ENCODE data around the gene ITFG2. TPM values are rescaled to one million over a fixed set of nuclear protein-coding genes. Genes with fewer than 3 reads are reported as not detected.

ITFG2 gene
- total RNA-seq, 1 experiment from 2014 or later = 23.9 TPM

GRCh38 chr12:2820432-2820831 is 8.0 kb downstream of the ITFG2 start (continued):
- TF ChIP-seq TP53 (CRISPR knock-in tag; IDR thresholded peaks at IDR 0.05) = no peak
- no peak for TF ChIP-seq NR2C2 (CRISPR knock-in tag; IDR thresholded peaks at IDR 0.05)
- no peak for TF ChIP-seq ATF1 (CRISPR knock-in tag; IDR thresholded peaks at IDR 0.05)

GRCh38 chr12:2823483-2823882 is 11.0 kb downstream of the ITFG2 start:
- Mint-ChIP-seq H3K27me3 (ENCODE audit: low read depth) (no peaks in the 10 kb centered on the region), H3K27ac (no peak overlapping the region), H3K36me3 (peaks cover 66% of the 10 kb centered on the region), H3K4me3 (no peak overlapping the region), H3K4me1 (peaks cover 29% of the 10 kb centered on the region), H3K9me3 (no peaks in the 10 kb centered on the region)
- ATAC-seq (no peak), DNase-seq (ENCODE audit: low spot score) (no peak)
- TF ChIP-seq JUN (CRISPR knock-in tag; IDR thresholded peaks at IDR 0.05) = no peak
- TF ChIP-seq CBFB (CRISPR knock-in tag; IDR thresholded peaks at IDR 0.05; ENCODE audit: low read depth) = no peak
- no peak for TF ChIP-seq ZNF671 (CRISPR knock-in tag; IDR thresholded peaks at IDR 0.05)
- no peak for TF ChIP-seq ZNF232 (CRISPR knock-in tag; IDR thresholded peaks at IDR 0.05)
- TF ChIP-seq ATF1 (CRISPR knock-in tag; IDR thresholded peaks at IDR 0.05) = no peak
- TF ChIP-seq PREB (CRISPR knock-in tag; IDR thresholded peaks at IDR 0.05; ENCODE audit: borderline replicate concordance) = no peak
- TF ChIP-seq FOXP4 (CRISPR knock-in tag; IDR thresholded peaks at IDR 0.05) = no peak
- TF ChIP-seq ZNF532 (CRISPR knock-in tag; IDR thresholded peaks at IDR 0.05; ENCODE audit: borderline replicate concordance) = no peak
- TF ChIP-seq ATF2 (CRISPR knock-in tag; IDR thresholded peaks at IDR 0.05; ENCODE audit: borderline replicate concordance, low read depth) = no peak
- TF ChIP-seq ETV6 (CRISPR knock-in tag; IDR thresholded peaks at IDR 0.05) = no peak
- no peak for TF ChIP-seq EMX1 (CRISPR knock-in tag; IDR thresholded peaks at IDR 0.05)
- TF ChIP-seq HMGXB4 (CRISPR knock-in tag; IDR thresholded peaks at IDR 0.05) = no peak
- TF ChIP-seq ZNF396 (CRISPR knock-in tag; IDR thresholded peaks at IDR 0.05; ENCODE audit: borderline replicate concordance) = no peak
- no peak for TF ChIP-seq IRF2 (CRISPR knock-in tag; IDR thresholded peaks at IDR 0.05; ENCODE audit: borderline replicate concordance, low read depth)
- no peak for TF ChIP-seq USF2 (CRISPR knock-in tag; IDR thresholded peaks at IDR 0.05)
- no peak for TF ChIP-seq IRF1 (CRISPR knock-in tag; IDR thresholded peaks at IDR 0.05)
- no peak for TF ChIP-seq CREM (CRISPR knock-in tag; IDR thresholded peaks at IDR 0.05)
- ChIA-PET POLR2A (no interaction called here), CTCF (interaction anchor here (1.1 to 2.5 kb wide), 2 partner anchors 11 to 22 kb away, joined by 3 to 14 read pairs; partner anchors contain the start of gene NRIP2)

All from WTC11 (cell line).